HCT116 (cell line): ENCODE results near the gene SLC39A5. TPM values are rescaled to one million over a fixed set of nuclear protein-coding genes. Genes with fewer than 3 reads are reported as not detected.
A peak's percentile ranks its signal among the peaks of the same experiment; 100 is the strongest.

Source experiments
- ATAC-seq: fragments of 200-7000 bp; cut with Tn5 transposase; 2 replicates; pipeline ENCODE4 v1.9.1; 2020; ENCODE audit warnings: mild to moderate bottlenecking, moderate library complexity
- BruUV-seq: library from RNA; stranded (reverse); fragments of 400-500 nt; replicated peaks from 2 replicates; lab custom pipeline; 2021; lab: Mats Ljungman, UMichigan
- CTCF ChIA-PET: fragments of 300-600 bp; sonication (Branson Sonifier 250); formaldehyde crosslinking; loops from one replicate; lab custom pipeline; 2021; ENCODE audit warnings: antibody characterized with exemption; lab: Charles Lee
- POLR2A ChIA-PET: fragments of 300-600, 350-600 bp; sonication (Branson Sonifier 250); formaldehyde crosslinking; loops from one replicate; lab custom pipeline; 2021; ENCODE audit warnings: antibody characterized with exemption; lab: Charles Lee
- RAD21 ChIA-PET, 2 experiments: fragments of 300-600 bp; sonication (Branson Sonifier 250); formaldehyde crosslinking; loops; one replicate each; lab custom pipeline; 2023; ENCODE audit warnings: low total read pairs in 2 of 2; ENCODE audit not compliant: uncharacterized antibody in 2 of 2, unreplicated experiment in 2 of 2, low non-redundant PET in 1 of 2; lab: Charles Lee
- DNase-seq: peaks from one replicate; pipeline ENCODE4 v3.0.0-alpha.2; 2010; ENCODE audit warnings: low read depth, low spot score
- H2AFZ ChIP-seq: fragments of 200-600 bp; shearing (Covaris generic), sonication (generic); 2 replicates; pipeline ENCODE4 v1.6.1; 2017; ENCODE audit warnings: low read depth, mixed run types, mixed read lengths, antibody characterized with exemption, low read length; ENCODE audit not compliant: poor library complexity, severe bottlenecking
- H3K27ac ChIP-seq: 2 replicates; pipeline ENCODE4 v1.5.1; 2012; ENCODE audit warnings: low read depth, low read length
- H3K27me3 ChIP-seq: fragments of 200-600 bp; sonication (generic); 2 replicates; pipeline ENCODE4 v1.6.1; 2016; ENCODE audit warnings: mixed run types, low read length, mixed read lengths; ENCODE audit not compliant: insufficient read depth
- H3K36me3 ChIP-seq, 2 experiments: fragments of 200-500 bp in 1 of 2; fragments of 200-600 bp in 1 of 2; sonication (Bioruptor generic) in 1 of 2; sonication (generic) in 1 of 2; 2 replicates each; pipeline versions ENCODE4 v1.5.1 to v1.6.1; 2014 to 2016; ENCODE audit warnings: low read length in 2 of 2, inconsistent platforms in 1 of 2, mixed read lengths in 1 of 2, mixed run types in 1 of 2; ENCODE audit not compliant: insufficient read depth in 2 of 2, control insufficient read depth in 1 of 2
- H3K4me1 ChIP-seq, 2 experiments: fragments of 200-600 bp in 1 of 2; sonication (generic) in 1 of 2; 2 replicates each; pipeline versions ENCODE4 v1.5.1 to v1.6.1; 2012 to 2017; ENCODE audit warnings: low read length in 2 of 2, inconsistent platforms in 1 of 2, mild to moderate bottlenecking in 1 of 2, mixed read lengths in 1 of 2, mixed run types in 1 of 2, moderate library complexity in 1 of 2; ENCODE audit not compliant: insufficient read depth in 2 of 2, control insufficient read depth in 1 of 2
- H3K4me2 ChIP-seq: fragments of 200-600 bp; sonication (generic); 2 replicates; pipeline ENCODE4 v1.6.1; 2017; ENCODE audit warnings: mixed run types, low read length, mixed read lengths
- H3K4me3 ChIP-seq, 2 experiments: fragments of 200-600 bp in 1 of 2; sonication (generic) in 1 of 2; replicated peaks in 1 of 2; 2 replicates each; pipeline ENCODE4 v1.5.1; 2011 to 2016; ENCODE audit warnings: low read length in 2 of 2, control low read depth in 1 of 2, low read depth in 1 of 2, mild to moderate bottlenecking in 1 of 2, mixed read lengths in 1 of 2, mixed run types in 1 of 2
- H3K79me2 ChIP-seq: fragments of 200-600 bp; sonication (generic); 2 replicates; pipeline ENCODE4 v1.6.1; 2017; ENCODE audit warnings: mild to moderate bottlenecking, mixed run types, low read length, moderate library complexity, mixed read lengths; ENCODE audit not compliant: insufficient read depth
- H3K9ac ChIP-seq: fragments of 200-600 bp; sonication (generic); 2 replicates; pipeline ENCODE4 v1.6.1; 2016; ENCODE audit warnings: low read length, mixed read lengths
- H3K9me2 ChIP-seq: fragments of 200-600 bp; sonication (generic), shearing (Covaris generic); 2 replicates; pipeline ENCODE4 v1.6.1; 2017; ENCODE audit warnings: mixed run types, mild to moderate bottlenecking, moderate library complexity; ENCODE audit not compliant: insufficient read depth
- H3K9me3 ChIP-seq, 2 experiments: fragments of 200-500 bp in 1 of 2; fragments of 200-600 bp in 1 of 2; sonication (Bioruptor generic) in 1 of 2; sonication (generic) in 1 of 2; 2 replicates each; pipeline ENCODE4 v1.6.1; 2014 to 2017; ENCODE audit warnings: low read length in 2 of 2, mixed read lengths in 2 of 2, inconsistent platforms in 1 of 2, low read depth in 1 of 2, mild to moderate bottlenecking in 1 of 2, mixed run types in 1 of 2, moderate library complexity in 1 of 2; ENCODE audit not compliant: control insufficient read depth in 1 of 2, insufficient read depth in 1 of 2
- H4K20me1 ChIP-seq: fragments of 200-600 bp; sonication (generic), shearing (Covaris generic); 2 replicates; pipeline ENCODE4 v1.6.1; 2017; ENCODE audit warnings: mixed run types, mild to moderate bottlenecking, moderate library complexity; ENCODE audit not compliant: insufficient read depth
- ATF3 ChIP-seq: IDR thresholded peaks from 2 replicates; pipeline ENCODE4 v1.6.1; 2012
- CBX3 ChIP-seq: IDR thresholded peaks from 2 replicates; pipeline ENCODE4 v1.6.1; 2012; ENCODE audit warnings: low read depth
- CEBPB ChIP-seq: IDR thresholded peaks from 2 replicates; pipeline ENCODE4 v1.6.1; 2012; ENCODE audit warnings: low read depth
- EGR1 ChIP-seq: IDR thresholded peaks from 2 replicates; pipeline ENCODE4 v1.6.1; 2012; ENCODE audit warnings: low read depth
- ELF1 ChIP-seq: IDR thresholded peaks from 2 replicates; pipeline ENCODE4 v1.6.1; 2012; ENCODE audit warnings: low read depth, borderline replicate concordance
- EZH2 ChIP-seq: fragments of 200-600 bp; sonication (generic); IDR thresholded peaks from 2 replicates; pipeline ENCODE4 v1.6.1; 2017; ENCODE audit warnings: antibody characterized with exemption, mixed run types
- EZH2phosphoT487 ChIP-seq: fragments of 200-600 bp; IDR thresholded peaks from 2 replicates; pipeline ENCODE4 v1.6.1; 2018; ENCODE audit warnings: antibody characterized with exemption, borderline replicate concordance
- FOSL1 ChIP-seq: IDR thresholded peaks from 2 replicates; pipeline ENCODE4 v1.6.1; 2012; ENCODE audit warnings: low read depth
- JUND ChIP-seq: IDR thresholded peaks from 2 replicates; pipeline ENCODE4 v1.6.1; 2012
- MAX ChIP-seq: IDR thresholded peaks from 2 replicates; pipeline ENCODE4 v1.6.1; 2012
- POLR2A ChIP-seq: IDR thresholded peaks from 2 replicates; pipeline ENCODE4 v1.7.0; 2011; ENCODE audit warnings: borderline replicate concordance; ENCODE audit not compliant: insufficient read depth, insufficient read length; ENCODE audit errors: extremely low read depth
- POLR2AphosphoS5 ChIP-seq: IDR thresholded peaks from 2 replicates; pipeline ENCODE4 v1.6.1; 2011; ENCODE audit warnings: mild to moderate bottlenecking, low read depth, low read length, moderate library complexity
- RAD21 ChIP-seq: IDR thresholded peaks from 2 replicates; pipeline ENCODE4 v1.6.1; 2012; ENCODE audit warnings: low read depth, mild to moderate bottlenecking
- REST ChIP-seq: IDR thresholded peaks from 2 replicates; pipeline ENCODE4 v1.6.1; 2012; ENCODE audit warnings: low read depth
- SIN3A ChIP-seq: IDR thresholded peaks from 2 replicates; pipeline ENCODE4 v1.6.1; 2012; ENCODE audit warnings: low read depth
- SP1 ChIP-seq: IDR thresholded peaks from 2 replicates; pipeline ENCODE4 v1.6.1; 2012; ENCODE audit warnings: low read depth
- SRF ChIP-seq: IDR thresholded peaks from 2 replicates; pipeline ENCODE4 v1.6.1; 2012; ENCODE audit warnings: low read depth
- TCF7L2 ChIP-seq: IDR thresholded peaks from 2 replicates; pipeline ENCODE4 v1.7.0; 2011; ENCODE audit warnings: borderline replicate concordance, inconsistent platforms; ENCODE audit not compliant: insufficient read depth, insufficient read length; ENCODE audit errors: extremely low read depth
- YY1 ChIP-seq: IDR thresholded peaks from 2 replicates; pipeline ENCODE4 v1.6.1; 2011; ENCODE audit warnings: low read length, low read depth, moderate library complexity, mild to moderate bottlenecking; ENCODE audit not compliant: insufficient replicate concordance; ENCODE audit errors: extremely low read depth
- ZBTB33 ChIP-seq: IDR thresholded peaks from 2 replicates; pipeline ENCODE4 v1.6.1; 2011; ENCODE audit warnings: mild to moderate bottlenecking, low read length, moderate library complexity; ENCODE audit not compliant: insufficient replicate concordance; ENCODE audit errors: extremely low read depth
- ZFX ChIP-seq: fragments of 450-650 bp; IDR thresholded peaks from 2 replicates; pipeline ENCODE4 v1.6.1; 2017
- ZNF274 ChIP-seq: fragments of 200-500 bp; sonication (Bioruptor generic); IDR thresholded peaks from 2 replicates; pipeline ENCODE4 v1.6.1; 2014; ENCODE audit warnings: mild to moderate bottlenecking, low read depth, low read length, inconsistent platforms
- intact Hi-C: fragments of 100-400 bp; cut with micrococcal nuclease; formaldehyde crosslinking; loops from 2 replicates; pipeline ENCODE4 v1.10.0; 2022
- total RNA-seq: library from RNA; stranded (reverse); gene quantifications from one replicate; pipeline ENCODE4 v1.2.1, GENCODE V29; 2021; ENCODE audit not compliant: unreplicated experiment

The SLC39A5 gene
- total RNA-seq, 1 experiment from 2014 or later: 0.66 TPM

GRCh38 chr12:56193025-56193578 is 36.7 kb upstream of the SLC39A5 start:
- peak; percentile 80 for DNase-seq
- H3K9me2 ChIP-seq: no peaks in the 10 kb centered on the region
- RAD21 ChIA-PET: no interaction called here
- peaks cover 12 to 24% of the 10 kb centered on the region in 2 experiments for H3K4me1 ChIP-seq
- no peak overlapping the region for H3K4me3 ChIP-seq
- ATAC-seq: no peak
- no peaks in the 10 kb centered on the region for H3K36me3 ChIP-seq
- POLR2A ChIA-PET: no interaction called here
- no peaks in the 10 kb centered on the region for H3K9me3 ChIP-seq
- no peaks in the 10 kb centered on the region for H4K20me1 ChIP-seq
- CTCF ChIA-PET: no interaction called here
- H3K27me3 ChIP-seq: no peaks in the 10 kb centered on the region
- no peak overlapping the region for H3K27ac ChIP-seq
- H2AFZ ChIP-seq: peak overlapping the region; percentile 91
- H3K4me2 ChIP-seq: peak overlapping the region; percentile 3; the same call in 1 of the 2 replicates
- intact Hi-C loops: loop anchor here (1.0 to 5.0 kb wide), 4 partner anchors 64 to 399 kb away; no protein-coding TSS in a partner anchor
- no TSS peak for BruUV-seq
- H3K9ac ChIP-seq: no peak overlapping the region
- H3K79me2 ChIP-seq: peaks cover 9% of the 10 kb centered on the region
- TF ChIP-seq EZH2phosphoT487 (no peak), EZH2 (no peak), FOSL1 (no peak), ELF1 (no peak), REST (no peak), CEBPB (no peak), POLR2A (no peak), POLR2AphosphoS5 (no peak), ZFX (no peak), ZNF274 (no peak), EGR1 (no peak), TCF7L2 (no peak), ZBTB33 (no peak), YY1 (peak; percentile 93), MAX (no peak), SIN3A (no peak), RAD21 (peak; percentile 94), SRF (no peak), SP1 (no peak), CBX3 (peak; percentile 72; the same call in 1 of the 2 replicates), JUND (no peak), ATF3 (no peak)
